NCI-H146 treated with DMSO at 0.1 percent for 48 hours (cell line): Measurements from ENCODE around the gene LGALS3.
"Not testable (repeated sequence)": the region's sequence is repeated elsewhere in the genome, so short reads cannot be mapped to it uniquely, and the experiment has no call there.

Experiments used
- DNase-seq: peaks from one replicate; lab custom pipeline; 2025; ENCODE audit not compliant: unreplicated experiment; lab: John Stamatoyannopoulos, UW

LGALS3 gene

GRCh38 chr14:55129086-55129427, at the start of gene LGALS3:
Gene LGALS3 (plus strand): TSS chr14:55129252. CDS start chr14:55137374, 8,122 bp downstream.
- DNase-seq = peak; percentile 14

GRCh38 chr14:55079961-55080360, 49.1 kb upstream of the LGALS3 start:
- DNase-seq = not testable (repeated sequence)

DNA sequence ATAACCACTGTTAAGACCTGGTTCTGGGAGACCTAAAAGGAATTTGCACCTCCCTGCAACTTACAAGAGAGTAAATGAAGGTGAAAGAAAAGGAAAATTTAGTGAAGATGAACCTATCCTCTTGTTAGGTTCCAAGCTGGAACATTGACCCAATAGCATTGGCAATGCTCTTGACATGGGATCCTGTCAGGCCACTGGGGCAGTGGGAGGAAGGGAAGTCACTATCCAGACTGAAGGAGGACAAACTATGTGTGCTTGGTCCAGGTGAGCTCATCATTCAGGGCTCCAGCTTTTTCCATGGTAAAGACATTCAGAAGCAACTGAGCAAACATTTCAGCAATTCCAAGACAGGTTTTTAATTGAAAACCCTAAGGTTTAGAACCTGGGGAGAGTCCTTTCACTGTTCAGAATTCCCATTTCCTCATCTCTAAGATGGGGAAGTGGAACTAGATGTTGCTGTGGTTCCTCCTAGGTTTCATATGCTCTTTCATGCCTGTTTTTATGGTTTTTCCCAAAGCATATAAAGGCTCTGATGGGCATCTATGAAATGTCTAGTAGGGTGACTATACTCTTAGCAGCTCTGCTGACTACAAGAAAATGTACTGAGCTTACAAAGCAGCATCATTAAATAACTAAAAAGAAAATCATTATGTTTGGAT, 44.5 kb upstream of the LGALS3 start:
- DNase-seq = no peak

DNA sequence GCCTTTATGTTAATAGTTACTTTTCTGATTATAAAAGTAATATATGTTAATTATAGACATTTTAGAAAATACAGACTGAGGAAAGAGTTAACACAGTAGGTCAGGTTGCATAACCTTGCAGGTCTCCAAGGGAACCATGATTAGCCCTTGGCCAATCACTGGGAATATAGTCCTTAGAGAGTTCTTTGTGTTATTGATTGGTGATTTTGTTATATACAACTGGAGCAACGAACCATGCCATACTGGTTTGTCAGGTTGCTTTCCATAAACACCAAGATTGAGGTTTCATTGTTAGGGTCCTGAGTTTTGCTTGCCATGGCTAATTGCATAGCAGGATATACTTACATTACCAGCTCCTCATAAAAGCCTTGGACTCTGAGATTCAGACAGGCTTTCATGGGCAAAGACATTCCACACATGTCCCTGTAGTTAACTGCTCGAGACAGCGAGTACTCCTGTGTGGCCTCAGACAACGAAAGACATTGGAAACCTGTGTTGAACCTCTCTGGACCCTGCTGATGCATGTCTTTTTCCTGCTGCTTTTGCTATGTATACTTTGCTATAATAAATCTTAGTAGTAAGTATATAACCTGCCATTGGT, 43.9 kb upstream of the LGALS3 start:
- peak; percentile 26 for DNase-seq

GRCh38 chr14:55086938-55087337, 42.1 kb upstream of the LGALS3 start:
- no peak for DNase-seq

DNA sequence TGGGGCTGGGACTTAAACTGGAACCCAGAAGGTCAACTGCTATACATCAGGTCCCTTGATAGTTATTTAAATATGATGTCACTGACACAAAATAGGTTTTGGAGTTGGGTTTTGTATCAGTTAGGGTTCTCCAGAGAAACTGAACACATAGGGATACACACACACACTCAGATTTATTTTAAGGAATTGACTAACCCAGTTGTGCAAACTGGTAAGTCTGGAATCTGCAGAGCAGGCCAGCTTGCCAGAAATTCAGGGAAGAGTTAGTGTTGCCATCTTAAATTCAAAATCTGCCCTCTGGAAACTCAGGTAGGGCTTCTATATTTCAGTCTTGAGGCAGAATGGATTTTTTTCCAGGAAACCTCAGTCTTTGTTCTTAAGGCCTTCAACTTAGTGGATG, 40.7 kb upstream of the LGALS3 start:
- DNase-seq = no peak

DNA sequence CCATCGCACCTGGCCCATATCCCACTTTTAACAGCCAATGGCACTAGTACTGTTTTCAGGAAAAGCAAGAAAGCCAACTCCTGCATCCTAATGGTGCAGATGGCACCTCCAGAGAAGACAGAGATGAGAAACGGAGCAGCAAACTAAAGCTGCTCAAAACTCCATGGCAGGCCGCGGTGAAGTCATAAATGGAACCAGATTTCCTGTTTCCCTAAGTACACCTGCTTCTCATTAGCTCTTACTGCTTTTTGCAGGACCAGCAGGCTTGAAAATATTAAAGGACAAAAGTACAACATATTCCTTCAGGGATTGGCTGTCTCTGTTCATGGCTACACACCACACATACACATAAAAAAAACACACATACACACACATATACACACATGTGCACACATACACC, 36.7 kb upstream of the LGALS3 start:
- no peak for DNase-seq

DNA sequence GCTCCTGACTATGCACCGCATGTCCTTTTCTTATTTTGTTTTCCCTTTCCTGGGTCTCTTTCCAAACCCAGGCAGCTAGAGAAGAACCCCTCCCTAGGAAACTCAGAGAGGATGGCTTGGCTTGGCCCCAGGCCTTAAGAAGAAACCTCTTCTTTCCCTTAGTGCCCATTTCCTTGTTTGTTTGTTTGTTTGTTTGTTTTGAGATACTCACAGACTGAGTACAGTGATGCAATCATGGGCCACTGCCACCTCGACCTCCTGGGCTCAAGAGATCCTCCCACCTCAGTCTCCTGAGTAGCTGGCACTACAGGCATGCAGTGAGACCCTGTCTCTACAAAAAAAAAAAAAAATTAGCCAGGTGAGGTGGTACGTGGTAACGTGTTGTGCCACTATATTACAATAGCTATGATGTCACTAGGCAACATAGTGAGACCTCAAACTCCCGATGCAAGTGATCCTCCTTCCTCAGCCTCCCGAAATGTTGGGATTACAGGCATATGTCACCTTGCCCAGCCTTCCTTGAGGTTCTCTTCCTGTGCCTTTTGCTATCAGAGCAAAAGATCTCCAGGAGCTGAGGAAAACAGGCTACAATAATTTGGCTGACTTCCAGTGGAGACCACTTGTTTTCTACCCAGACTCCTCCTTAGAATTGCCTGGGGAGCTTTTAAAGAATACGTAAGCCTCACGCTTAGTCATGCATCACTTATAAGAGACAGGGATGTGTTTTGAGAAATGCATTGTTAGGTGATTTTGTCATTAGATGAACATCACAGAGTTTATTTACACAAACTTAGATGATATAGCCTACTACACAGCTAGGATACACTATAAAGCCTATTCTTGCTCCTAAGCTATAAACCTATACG, 34.5 kb upstream of the LGALS3 start:
- no peak for DNase-seq

GRCh38 chr14:55097881-55098560, 31.0 kb upstream of the LGALS3 start:
- no peak for DNase-seq

- DNase-seq = no peak
These were observed 30.5 kb upstream of the LGALS3 start for GRCh38 chr14:55098561-55098898.

DNA sequence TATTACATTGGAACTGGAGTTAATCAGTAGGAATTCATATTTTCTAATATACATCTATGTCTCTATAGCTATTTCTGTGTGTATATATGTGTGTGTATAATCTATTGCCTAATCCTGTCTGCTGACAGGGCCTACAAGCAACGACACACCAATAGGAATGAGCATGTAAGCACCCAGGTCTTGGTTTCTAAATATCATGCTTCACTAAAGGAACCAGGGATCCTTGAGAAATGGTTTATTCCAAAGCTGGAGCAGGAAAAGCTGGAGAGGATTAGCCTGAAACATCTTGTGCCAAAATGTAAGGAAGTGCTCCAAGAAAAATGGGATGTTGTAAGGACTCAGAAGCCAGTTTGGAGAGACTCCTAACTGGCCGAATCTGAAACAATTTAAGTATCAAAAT, 29.3 kb upstream of the LGALS3 start:
- no peak for DNase-seq

DNA sequence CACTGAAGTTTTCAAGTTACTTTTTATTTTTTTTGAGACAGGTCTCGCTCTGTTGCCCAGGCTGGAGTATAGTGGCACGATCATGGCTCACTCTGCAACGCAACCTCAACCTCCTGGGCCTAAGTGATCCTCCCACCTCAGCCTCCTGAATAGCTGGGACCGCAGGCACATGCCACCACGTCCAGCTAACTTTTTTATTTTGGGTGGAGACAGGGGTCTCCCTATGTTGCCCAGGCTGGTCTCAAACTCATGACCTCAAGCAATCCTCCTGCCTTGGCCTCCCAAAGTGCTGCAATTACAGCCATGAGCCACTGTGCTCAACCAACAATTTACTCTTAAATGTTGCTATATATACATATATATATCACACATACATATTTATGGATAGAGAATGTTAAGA, 27.4 kb upstream of the LGALS3 start:
- DNase-seq = no peak

DNA sequence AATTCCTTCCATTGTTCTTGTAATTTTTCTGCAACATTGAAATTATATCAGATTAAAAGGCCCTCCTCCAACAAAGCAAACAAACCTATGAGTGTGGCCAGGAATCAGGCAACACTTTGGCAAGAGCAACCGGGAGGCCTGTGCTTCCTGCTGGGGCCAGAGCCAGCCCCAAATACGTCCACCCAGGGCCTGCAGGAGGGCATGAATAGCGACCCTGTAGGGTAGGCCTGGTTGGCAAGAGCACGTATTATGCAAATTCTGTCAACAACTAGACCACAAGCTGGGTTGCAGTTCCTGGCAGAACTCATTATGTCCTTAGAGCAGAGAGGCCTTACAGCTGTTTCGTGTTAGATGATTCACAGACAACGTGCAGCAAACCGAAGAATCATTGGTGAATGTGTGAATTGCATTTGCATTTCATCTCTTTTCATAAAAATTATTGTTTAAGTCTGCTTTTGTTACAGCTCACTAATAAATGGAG, 26.9 kb upstream of the LGALS3 start:
- peak; percentile 21 for DNase-seq

GRCh38 chr14:55103005-55103640, 25.9 kb upstream of the LGALS3 start:
- no peak for DNase-seq

GRCh38 chr14:55103971-55104954, 24.8 kb upstream of the LGALS3 start:
- no peak for DNase-seq

GRCh38 chr14:55105991-55106390, 23.1 kb upstream of the LGALS3 start:
- no peak for DNase-seq

- no peak for DNase-seq
These were observed 21.1 kb upstream of the LGALS3 start for GRCh38 chr14:55107766-55108554.

GRCh38 chr14:55109836-55110235, 19.2 kb upstream of the LGALS3 start:
- no peak for DNase-seq

GRCh38 chr14:55111122-55111708, 17.8 kb upstream of the LGALS3 start:
- DNase-seq = no peak
